Measurements from ENCODE around the gene ELAVL4.

DNA sequence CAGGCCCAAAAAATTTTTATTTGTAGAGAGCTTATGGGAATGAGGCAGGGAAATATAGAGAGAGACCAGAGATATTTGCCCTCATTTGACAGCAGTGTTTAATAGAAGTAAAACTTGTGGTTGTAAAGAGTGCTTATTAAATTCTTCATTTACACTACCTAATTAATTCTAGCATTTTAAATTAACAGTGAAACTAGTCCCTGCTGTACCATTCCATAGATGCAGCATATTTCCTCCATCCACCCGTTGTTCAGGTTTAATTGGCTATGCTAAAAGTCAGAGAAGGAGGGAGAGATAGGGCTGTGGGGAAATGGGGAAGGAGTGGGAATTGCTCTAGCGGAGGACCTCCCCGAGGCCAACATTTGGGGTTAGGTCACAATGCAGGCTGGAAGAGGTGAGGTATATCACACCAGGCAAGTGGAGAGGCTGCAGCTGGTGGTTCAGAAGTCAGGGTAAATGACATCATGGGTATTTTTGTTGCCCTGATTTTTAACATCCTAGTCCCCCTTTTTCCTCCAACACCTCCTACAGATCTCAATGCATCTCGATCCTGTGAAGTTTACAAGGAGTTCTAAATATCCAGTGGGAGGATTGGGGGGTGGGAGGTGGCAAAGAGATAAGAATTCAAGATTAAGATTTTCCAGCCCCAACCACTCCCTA lies 38.6 kb downstream of the ELAVL4 start:
- TF ChIP-seq POLR2A (IDR thresholded peaks at IDR 0.05), result no peak
- TF ChIP-seq, protein P1, sequence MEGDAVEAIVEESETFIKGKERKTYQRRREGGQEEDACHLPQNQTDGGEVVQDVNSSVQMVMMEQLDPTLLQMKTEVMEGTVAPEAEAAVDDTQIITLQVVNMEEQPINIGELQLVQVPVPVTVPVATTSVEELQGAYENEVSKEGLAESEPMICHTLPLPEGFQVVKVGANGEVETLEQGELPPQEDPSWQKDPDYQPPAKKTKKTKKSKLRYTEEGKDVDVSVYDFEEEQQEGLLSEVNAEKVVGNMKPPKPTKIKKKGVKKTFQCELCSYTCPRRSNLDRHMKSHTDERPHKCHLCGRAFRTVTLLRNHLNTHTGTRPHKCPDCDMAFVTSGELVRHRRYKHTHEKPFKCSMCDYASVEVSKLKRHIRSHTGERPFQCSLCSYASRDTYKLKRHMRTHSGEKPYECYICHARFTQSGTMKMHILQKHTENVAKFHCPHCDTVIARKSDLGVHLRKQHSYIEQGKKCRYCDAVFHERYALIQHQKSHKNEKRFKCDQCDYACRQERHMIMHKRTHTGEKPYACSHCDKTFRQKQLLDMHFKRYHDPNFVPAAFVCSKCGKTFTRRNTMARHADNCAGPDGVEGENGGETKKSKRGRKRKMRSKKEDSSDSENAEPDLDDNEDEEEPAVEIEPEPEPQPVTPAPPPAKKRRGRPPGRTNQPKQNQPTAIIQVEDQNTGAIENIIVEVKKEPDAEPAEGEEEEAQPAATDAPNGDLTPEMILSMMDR (IDR thresholded peaks at IDR 0.05), result no peak
- no peak for TF ChIP-seq EP300 (IDR thresholded peaks at IDR 0.05)

All from ovary (tissue), 3 donors.